Mammary epithelial cell (primary cell): ENCODE measurements around the gene HSD17B2.

ENCODE experiments used
- EZH2 ChIP-seq: IDR thresholded peaks from 2 replicates; pipeline ENCODE4 v1.6.1; 2012; ENCODE audit warnings: low read length, inconsistent platforms, borderline replicate concordance
- TF ChIP-seq, protein P1 (sequence below), 2 donors: IDR thresholded peaks in 1 of 2; conservative IDR thresholded peaks in 1 of 2; 2 replicates each; pipeline ENCODE4 v1.5.1; 2011 to 2012; ENCODE audit warnings: inconsistent platforms in 2 of 2, low read length in 2 of 2, mild to moderate bottlenecking in 2 of 2, control low read depth in 1 of 2, low read depth in 1 of 2; ENCODE audit not compliant: insufficient read depth in 1 of 2; ENCODE audit errors: extremely low read depth in 1 of 2

DNA sequence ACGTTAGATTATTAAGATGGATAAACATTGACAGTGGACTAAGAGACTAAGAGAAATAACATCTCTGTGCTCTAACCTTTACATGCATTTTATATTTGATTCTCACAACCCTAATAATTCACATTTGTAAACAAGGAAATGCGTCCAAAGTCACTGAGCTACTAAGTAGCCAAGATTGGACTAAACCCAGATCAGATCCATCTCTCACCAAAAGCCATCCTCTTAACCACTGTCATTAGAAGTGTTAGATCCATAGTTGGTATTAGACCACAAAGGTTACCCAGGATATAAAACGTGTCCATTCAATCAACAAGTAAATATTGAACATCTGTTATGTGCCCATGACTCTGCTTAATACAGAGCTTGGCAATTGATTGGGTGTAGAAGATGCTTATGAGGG, 5.2 kb downstream of the HSD17B2 start:
- TF ChIP-seq, protein P1, sequence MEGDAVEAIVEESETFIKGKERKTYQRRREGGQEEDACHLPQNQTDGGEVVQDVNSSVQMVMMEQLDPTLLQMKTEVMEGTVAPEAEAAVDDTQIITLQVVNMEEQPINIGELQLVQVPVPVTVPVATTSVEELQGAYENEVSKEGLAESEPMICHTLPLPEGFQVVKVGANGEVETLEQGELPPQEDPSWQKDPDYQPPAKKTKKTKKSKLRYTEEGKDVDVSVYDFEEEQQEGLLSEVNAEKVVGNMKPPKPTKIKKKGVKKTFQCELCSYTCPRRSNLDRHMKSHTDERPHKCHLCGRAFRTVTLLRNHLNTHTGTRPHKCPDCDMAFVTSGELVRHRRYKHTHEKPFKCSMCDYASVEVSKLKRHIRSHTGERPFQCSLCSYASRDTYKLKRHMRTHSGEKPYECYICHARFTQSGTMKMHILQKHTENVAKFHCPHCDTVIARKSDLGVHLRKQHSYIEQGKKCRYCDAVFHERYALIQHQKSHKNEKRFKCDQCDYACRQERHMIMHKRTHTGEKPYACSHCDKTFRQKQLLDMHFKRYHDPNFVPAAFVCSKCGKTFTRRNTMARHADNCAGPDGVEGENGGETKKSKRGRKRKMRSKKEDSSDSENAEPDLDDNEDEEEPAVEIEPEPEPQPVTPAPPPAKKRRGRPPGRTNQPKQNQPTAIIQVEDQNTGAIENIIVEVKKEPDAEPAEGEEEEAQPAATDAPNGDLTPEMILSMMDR (conservative IDR thresholded peaks at IDR 0.05 in 1 of 2, IDR thresholded peaks at IDR 0.05 in 1 of 2; ENCODE audit: extremely low read depth in 1 of 2, insufficient read depth in 1 of 2, low read depth in 1 of 2, low read length in 2 of 2) = no peak
- no peak for TF ChIP-seq EZH2
